ENCODE data around the gene MSMP.

MSMP gene, protein sequence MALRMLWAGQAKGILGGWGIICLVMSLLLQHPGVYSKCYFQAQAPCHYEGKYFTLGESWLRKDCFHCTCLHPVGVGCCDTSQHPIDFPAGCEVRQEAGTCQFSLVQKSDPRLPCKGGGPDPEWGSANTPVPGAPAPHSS
- 0 to 0.66 (median 0) reads per million in 17 experiments for total RNA-seq

DNA sequence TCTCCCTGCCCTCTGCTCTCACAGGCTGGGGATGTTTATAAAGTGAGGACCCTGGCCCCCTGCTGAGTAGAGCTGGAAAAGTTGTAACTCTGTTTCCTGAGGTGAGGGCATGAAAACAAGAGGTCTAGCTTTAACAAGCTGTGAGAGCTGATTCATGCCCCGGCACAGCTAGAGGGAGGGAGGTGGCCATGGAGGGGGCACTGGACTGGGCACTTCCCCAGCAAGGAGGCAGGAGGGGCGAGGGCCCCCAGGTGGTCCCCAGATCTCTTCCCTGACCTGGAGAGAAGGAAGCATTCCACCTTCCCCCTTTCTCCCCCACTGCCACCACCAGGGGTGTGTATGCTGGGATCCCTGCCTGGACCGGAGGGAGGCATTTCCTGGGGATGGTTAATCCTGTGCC, at the start of gene MSMP:
TSS of gene MSMP (minus strand) at position 13 of the 400 bp plus-strand sequence. CDS start 147 bp downstream, outside the sequence.
- DNase-seq = no peak

DNA sequence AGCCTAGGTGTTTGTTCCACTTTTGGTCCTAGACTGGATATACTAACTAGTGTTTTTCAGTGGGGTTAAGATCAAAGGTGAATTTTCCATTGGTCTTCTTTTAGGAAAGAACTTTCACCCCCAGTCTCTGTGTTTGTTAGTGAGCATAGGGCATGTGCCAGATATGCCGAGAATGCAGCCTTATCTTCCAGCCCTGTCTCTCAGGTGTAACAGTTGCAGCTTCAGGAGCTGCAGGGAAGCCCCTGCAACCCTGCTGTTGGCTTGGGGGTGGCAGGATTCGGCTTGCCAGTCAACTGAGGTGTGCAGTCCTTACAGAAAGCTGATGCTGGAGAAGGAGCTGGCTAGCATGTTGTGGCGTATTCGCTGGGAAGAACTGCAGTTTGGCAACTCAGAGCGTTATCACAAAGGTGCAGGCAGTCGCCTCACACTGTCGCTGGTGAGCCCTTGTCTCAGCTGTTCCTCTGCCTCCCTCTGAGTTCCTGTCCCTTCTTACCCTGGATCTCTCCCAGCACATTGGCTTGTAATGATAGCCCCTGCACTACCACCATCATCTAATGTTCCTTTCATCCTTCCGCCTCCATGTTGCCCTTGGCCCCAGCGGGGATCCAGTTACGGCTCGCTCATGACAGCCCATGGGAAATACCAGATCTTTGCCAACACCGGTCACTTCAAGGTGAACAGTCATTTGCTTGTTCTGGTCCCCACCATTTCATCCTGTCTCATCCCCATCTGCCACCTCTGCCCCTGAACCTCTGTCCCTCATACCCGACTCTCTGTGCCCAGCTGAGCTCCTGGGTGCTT, 47.5 kb upstream of the MSMP start:
- DNase-seq = no peak

DNA sequence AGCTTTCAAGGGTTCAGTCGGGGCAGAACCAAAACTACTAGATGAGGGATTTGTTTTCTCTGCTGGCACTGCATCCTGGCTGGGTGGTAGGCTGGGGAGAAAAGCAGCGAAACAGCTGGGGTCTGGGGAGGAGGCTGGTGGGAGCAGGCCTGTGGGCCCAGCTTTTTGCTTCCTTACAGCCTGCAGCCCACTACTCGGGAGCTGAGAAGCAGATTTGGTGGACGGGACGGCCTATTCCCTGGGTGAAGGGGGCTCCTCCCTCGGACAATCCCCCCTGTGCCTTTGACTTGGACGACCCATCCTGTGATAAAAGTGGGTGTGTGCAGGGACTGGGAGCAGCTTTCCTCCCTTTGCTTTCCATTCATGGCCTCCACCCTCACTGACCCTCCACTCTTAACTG, 46.5 kb upstream of the MSMP start:
- DNase-seq = no peak

DNA sequence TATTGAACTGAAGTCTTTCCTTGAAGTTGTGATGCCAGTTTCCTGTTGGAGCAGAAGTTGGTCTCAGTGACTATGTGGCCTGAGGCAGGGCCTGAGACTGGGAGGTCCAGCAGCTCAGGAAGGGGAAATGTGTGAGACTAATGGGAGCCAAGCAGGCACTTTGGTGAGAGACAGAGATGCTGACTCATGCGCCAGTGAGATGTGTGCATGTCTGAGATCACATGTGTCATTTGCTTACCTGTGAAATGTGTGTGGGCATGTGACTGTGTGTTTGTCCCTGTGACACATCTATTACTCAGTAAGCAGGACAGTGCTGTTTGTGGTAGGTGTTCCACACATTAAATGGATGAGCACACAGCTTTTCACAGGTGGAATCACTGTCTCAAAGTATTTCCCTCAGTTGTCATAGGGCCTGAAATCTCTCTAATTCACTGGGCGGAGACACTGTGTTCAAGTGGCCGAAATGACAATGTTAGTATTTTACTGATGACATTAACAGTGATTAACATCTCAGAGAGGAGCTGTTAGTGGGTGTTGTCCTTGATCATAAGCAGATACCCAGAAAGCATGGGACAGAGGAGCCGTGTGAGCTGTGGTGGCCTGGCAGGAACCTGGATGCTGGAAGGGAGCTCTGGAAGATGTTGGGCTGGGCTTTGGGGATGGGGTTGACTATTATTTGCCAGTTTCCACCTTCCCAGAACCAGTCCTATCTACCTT, 44.7 kb upstream of the MSMP start:
- peak in 3 of 4 experiments; percentile 27 to 46 (median 31) for DNase-seq

DNA sequence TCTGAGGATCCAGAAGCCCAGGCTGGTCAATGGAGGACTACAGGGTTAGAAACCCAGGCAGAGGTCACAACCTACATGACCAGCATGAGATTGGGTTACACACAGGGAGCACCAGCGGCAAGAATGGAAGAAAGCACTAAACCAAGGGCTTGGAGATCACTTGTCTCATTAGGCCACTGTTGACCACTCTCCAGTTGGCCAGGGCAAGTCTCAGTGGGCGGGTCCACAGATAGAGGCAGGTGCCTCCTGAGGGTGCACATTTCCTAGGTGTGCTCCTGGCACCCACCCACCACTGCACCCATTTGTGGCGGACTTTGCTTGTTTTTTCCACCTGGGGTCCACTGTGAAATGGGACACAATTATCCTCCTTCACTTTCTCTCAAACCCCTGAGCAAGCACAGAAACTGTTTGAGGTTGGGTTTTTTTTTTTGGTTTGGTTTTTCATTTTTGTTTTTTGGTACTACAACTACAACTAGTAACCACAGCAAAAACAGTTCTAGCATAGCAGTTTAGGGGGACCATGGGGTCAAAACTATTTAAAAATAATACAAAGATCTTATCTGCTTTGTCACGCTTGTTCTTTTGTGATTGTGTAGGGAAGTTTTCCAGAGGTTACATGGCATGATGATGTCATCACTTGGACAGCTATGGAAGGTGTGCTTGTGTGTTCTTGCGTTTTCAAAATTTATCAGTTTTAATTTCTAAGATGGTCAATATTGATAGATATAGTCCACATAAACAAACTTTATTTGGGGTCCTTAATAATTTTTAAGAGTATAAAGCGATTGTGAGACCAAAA, 43.4 kb upstream of the MSMP start:
- DNase-seq = no peak

DNA sequence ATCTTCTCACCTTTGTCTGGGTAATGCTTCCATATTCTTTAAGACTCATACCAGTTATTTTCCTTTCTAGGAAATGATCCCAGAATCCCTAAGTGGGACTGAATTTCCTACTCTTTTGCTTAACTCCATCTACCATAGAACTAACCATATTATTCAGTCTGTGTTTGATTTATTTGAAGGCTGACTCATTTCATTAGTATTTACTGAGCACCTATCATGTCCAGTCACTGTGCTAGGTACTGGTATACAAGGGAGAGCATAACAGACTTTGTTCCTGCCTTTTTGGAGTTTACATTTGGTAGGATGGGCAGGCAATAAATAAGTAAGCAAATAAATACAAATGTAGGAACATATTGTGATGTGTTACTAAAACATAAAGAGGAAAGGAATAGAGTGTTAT, 41.6 kb upstream of the MSMP start:
- no peak for DNase-seq

DNA sequence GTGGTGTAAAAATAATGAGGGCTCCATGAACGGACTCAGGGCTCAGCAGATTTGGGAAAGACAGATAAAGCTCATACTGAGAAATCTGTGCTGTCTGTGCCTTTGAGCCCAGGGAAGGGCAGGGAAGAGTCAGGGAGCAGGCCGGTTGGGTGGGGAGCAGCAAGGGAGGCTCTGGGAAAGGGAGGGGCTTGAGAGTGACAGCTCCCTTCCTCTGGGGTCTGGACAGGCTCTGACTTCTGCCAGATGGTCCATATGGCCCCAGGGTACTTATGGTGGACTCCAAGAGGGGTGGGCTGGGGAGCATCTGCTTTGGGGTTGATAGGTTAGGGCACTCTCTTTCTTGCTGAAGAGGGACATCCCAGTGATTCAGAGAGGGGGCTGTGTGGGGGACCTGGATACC, 39.4 kb upstream of the MSMP start:
- DNase-seq = no peak

DNA sequence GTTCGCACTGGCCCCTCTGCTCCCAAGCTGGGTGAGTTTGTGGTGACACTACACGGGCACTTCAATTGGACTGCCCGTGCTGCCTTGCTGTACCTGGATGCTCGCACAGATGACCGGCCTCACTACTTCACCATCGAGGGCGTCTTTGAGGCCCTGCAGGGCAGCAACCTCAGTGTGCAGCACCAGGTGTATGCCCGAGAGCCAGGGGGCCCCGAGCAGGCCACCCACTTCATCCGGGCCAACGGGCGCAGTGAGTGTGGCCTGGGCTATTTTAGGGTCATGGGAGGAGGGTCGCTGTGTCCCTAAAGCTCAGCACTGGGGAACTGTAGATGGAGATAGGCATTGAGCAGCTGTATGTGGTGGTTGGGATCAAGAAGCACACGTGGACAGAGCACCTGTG, 38.8 kb upstream of the MSMP start:
- DNase-seq = no peak

DNA sequence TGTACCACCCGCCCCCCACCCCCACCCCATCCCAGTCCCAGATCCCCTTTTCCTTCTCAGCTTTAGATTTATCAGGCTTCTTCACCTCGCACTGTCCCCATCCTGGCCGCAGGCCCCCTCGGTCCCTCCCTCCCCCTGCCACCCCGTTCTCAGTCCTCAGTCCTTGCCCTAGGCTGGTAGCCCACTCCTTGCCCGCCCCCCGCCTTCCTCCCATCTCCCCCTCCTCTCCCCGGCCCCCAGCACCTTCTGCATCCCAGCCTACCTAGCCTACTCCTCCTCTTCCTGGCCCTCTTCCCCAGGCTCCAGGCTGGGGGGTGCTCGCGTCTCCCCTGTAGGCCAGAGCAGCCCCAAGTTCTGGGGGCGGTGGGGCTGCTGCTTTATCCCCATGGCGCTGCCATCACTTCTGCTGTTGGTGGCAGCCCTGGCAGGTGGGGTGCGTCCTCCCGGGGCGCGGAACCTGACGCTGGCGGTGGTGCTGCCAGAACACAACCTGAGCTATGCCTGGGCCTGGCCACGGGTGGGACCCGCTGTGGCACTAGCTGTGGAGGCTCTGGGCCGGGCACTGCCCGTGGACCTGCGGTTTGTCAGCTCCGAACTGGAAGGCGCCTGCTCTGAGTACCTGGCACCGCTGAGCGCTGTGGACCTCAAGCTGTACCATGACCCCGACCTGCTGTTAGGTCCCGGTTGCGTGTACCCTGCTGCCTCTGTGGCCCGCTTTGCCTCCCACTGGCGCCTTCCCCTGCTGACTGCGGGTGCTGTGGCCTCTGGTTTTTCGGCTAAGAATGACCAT, 38.1 kb upstream of the MSMP start:
- DNase-seq = no peak

DNA sequence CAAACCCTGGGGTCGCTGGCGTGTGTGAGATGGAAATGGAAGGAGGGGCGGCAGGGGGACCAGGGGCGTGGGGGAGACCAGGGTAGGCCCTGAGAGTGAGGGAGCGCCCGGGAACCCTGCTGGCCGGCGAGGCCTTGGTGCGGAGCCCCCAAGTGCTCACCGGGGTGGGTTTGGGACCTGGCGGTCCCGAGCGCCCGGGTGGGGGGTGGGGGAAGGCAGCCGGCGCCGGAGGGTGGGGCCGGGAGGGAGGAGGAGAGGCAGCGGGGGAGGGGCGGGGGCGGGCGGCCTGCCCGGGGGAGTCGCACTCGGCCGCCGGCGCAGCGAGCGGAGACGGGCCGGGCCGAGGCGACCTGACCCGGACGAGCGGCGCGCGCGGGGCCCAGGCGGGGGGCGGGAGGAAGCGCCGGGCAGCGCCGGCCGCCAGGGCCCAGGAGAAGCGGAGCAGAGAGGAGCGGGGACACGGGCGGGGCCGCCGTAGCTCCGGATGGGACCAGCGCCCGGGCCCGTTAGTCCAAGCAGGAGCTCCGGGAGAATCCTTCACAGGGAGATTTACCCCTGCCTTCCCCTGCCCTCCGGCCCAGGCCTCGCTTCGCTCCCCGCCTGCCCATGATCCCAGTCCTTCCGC, 37.3 kb upstream of the MSMP start, which contains the start of gene NPR2:
TSS of gene NPR2 (plus strand) at position 295 of the 625 bp plus-strand sequence. CDS start 818 bp downstream, outside the sequence.
- peak in 2 of 4 experiments; percentile 40 to 59 for DNase-seq

DNA sequence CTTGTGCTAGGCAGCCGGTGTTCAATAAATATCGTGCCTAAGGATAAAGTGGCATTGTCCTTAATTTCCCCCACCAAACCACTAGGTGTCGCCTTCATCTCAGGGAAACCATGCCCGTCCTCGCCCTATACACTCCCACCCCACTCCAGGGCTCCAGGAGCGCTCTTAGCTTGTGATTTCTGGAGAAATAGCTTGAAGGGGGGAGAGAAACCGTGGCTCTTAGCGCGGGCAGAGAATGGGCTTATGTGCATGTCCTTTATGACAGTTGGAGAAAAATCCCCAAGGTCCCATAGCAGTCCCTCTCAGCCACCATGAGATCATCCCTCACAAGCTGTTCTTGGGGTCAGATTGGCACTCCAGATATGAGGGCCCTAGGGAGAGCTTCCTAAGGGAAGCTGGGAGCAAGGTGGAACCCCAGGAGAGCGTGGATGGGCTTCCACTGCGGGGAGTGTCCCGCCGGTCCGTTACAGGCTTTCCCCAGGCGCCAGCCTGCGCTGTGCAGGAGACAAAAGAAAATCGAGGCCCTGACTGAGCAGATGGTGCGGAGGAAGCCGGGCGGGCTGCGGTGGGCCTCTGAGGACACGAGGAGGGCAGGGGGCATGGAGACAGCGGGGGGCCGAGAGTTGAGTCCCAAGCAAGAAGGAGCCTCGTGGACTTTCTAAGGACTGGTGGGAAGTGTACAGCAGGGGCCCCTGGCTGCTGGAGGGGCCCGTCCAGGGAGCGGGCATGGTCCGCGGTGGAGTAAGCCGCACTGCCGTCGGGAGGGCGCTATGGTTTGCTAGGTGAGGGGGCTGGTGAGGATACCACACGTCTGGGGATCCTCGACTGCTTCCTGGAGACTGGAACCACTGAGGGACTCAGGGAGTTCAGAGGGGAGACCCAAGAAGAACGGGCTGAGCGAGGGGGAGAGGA, 36.6 kb upstream of the MSMP start:
- DNase-seq = peak; percentile 68 to 84 (median 75)

DNA sequence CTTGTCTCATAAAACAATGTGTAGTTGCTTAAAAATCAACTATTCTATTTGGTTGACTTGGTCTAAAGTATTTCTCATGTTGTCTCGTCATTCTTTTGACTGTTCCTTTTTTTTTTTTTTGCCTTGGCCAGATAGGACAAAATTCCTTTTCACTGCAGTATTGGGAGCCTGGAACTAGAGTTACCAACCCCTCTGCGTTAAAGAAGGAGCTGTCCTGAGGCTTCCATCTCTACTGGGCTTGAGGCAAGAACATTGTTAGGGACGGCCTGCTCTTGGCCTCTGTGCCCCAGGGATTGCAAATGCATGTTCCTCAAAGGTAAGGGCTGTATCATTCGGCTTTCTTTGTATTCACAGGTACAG, 35.9 kb upstream of the MSMP start:
- no peak for DNase-seq

DNA sequence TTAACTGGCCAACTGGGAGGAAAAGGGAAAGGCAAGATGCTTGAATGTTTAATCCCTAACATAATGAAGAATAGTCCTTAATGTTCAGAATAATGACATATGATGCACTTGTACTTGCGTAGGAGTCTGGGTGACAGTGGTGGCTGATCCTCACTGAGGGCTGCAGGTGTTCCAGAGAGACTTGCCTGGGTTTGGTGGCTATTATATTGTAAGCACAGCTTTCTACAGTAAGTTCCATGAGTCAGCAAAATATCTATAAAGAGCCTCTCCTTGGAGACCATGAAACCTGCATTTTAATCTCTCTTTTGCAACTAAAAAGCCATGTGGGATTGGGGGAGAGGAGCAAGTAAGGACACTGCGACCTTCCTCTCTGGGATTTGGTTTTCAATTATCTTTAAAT, 35.5 kb upstream of the MSMP start:
- no peak for DNase-seq

DNA sequence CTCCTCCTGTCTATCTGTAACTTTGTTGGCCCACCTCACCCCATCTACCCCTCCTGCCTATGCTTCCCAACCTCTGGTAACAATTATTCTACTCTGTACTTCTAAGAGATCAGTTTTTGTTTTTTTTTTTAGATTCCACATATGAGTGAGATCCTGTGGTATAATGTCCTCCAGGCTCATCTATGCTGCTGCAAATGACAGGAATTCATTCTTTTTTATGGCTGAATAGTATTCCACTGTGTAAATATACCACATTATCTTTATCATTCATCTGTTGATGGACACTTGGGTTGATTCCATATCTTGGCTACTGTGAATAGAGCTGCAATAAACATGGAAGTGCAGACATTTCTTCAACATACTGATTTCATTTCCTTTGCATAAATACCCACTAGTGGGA, 29.3 kb upstream of the MSMP start:
- no peak for DNase-seq

DNA sequence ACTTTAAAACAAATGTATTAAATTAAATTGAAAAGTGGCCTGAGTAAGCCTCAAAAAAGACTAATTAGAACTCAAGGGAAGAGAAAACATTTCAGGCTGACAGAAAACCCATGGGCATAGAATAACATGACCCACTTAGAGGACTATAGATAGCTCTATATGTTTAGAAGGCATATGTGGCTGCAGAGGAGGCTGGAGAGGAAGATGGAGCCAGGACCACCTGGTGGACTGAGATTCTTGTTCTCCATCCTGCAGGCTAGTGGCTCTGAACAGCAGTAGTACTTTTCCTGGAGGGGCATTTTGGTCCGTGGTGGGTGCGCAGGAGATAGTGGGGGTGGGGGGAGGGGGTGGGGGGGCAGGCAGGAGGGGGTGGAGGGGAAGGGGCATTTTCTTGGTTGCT, 27.0 kb upstream of the MSMP start:
- no peak for DNase-seq

DNA sequence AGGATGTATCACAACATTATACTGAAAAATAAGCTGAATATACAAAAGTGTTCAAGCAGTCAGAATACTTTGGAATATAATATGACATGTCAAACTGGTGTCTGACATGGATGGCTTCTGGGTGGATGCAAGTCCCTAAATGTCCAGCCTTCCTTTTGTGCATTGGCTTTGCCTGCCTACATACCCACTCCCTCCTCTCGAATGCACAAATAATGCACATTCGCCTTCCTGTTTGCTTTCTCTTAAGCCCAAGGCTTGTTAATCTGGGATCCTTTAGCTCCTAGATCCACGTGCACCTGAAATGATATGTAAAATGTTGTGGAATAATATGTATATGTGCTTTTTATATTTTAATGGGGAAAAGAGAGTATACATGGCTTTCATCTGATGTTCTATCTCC, 24.4 kb upstream of the MSMP start:
- no peak for DNase-seq

DNA sequence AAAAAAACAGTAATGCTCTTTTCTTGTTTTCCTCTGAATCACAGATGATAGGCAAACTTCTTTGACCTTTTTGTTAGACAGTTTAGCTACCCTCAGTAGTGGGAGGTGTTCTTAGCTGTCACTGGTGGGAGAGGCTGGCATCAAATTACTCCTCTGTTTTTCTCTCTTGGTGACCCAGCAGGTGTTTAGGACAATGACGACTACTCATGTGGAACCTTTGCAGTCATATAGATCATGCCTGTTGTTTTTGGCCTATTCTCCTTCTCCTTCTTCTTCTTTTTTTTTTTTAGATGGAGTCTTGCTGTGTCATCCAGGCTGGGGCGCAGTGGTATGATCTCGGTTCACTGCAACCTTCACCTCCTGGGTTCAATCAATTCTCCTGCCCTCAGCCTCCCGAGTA, 21.9 kb upstream of the MSMP start:
- peak in 1 of 4 experiments; percentile 36 for DNase-seq

DNA sequence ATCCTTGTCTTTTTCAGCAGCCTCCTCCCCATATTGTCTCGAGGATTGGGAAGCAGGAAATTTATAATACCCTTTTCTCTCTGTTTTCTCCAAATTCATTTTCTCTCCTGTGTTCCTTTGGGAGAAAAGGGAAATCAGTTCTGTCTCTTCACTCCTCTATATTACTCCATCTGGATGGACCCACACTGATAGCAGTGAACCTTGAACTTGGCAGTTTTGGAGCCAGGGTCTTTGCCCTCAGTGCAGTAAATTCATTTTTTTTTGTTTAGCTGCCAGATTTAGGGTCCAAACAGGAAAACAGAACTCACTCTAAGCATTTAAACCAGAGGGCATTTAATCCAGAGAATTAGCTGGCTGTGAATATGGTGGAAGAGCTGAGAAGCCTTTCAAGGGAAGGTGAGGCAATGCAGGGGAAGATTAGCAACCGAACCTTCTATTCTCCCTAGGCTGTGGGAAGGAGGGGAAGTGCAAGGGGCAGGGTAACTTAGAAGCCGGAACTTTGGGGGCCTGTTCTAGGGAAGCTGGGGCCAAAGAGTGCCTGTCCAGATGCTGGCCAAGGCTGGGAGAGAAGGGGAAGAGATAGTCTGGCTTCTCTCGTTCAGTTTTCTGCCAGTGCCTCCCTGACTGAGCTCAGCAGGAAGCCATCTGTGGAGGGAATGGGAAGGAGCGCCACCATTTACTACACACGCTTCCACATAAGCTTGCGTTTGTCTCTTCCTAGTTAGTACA, 21.0 kb upstream of the MSMP start:
- peak; percentile 77 to 87 (median 84) for DNase-seq

DNA sequence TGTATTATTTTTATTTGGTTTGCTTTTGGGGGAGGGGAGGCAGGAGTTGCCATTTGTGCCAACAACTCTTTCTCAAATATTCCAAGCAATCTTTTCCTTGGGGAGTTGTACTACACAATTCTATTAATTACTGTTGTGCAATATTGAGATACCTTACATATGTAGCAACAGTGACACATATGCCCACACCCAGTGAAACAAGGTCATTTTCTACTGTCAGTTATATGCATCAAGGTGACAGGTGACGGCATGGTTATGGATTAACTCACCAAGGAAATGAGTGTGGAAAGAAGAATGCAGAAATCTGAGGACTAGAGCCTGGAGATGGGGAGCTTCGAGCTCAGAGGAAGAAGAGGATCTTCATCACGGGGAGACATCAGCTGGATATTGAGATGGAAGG, 17.9 kb upstream of the MSMP start:
- DNase-seq = no peak

DNA sequence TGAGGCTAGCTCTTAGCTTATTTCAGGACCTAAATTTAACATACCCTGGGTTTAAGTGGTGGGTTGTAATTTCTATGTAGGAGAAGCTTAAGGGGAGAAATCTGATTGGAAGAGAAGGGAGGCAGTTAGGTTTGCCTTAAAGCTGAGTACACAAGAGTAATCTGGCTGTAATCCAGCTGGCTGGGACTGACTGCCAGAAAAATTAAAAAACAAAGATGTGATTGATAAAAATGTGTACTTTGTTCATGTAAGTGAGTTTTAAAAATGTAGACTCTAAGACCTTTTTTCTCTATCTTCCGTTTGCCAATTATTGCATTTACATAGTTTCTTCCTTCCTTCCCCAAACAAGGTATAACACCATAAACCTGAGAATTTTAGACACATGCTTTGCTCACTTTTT, 17.5 kb upstream of the MSMP start:
- no peak for DNase-seq
